Cardiac muscle cell (in vitro differentiated cells and primary cell): ENCODE results near the gene SNRPD3. TPM values are rescaled to one million over a fixed set of nuclear protein-coding genes. Genes with fewer than 3 reads are reported as not detected.

Source experiments
- DNase-seq, 2 donors: peaks; one replicate each; pipeline versions ENCODE4 v3.0.0 to v3.0.0-alpha.2; 2010 to 2017; ENCODE audit warnings: low read depth in 1 of 2, low spot score in 1 of 2
- H3K27ac ChIP-seq: fragments of 200-600 bp; sonication (generic); 2 replicates; pipeline ENCODE4 v1.5.1; 2016
- H3K27me3 ChIP-seq: fragments of 200-600 bp; sonication (generic); 2 replicates; pipeline ENCODE4 v1.6.0; 2016; ENCODE audit warnings: control low read depth
- H3K36me3 ChIP-seq: fragments of 200-600 bp; sonication (generic); 2 replicates; pipeline ENCODE4 v1.5.1; 2016; ENCODE audit warnings: control low read depth
- H3K4me1 ChIP-seq: fragments of 200-600 bp; sonication (generic); 2 replicates; pipeline ENCODE4 v1.8.1; 2017; ENCODE audit warnings: low read depth, mild to moderate bottlenecking, mixed run types
- H3K4me3 ChIP-seq: fragments of 200-600 bp; sonication (generic); 2 replicates; pipeline ENCODE4 v1.5.1; 2016; ENCODE audit warnings: mild to moderate bottlenecking
- H3K9me3 ChIP-seq: fragments of 200-600 bp; sonication (generic); 2 replicates; pipeline ENCODE4 v1.5.1; 2017; ENCODE audit warnings: low read depth, mild to moderate bottlenecking, control low read depth
- polyA plus RNA-seq: library from polyadenylated mRNA; unstranded; fragments of >200 nt; fragmentation: Nextera tagmentation; extraction: Ambion mirVana; gene quantifications from 2 replicates; pipeline ENCODE4 v1.2.1, GENCODE V29; 2016
- total RNA-seq: library from RNA; depleted of rRNA; stranded (reverse); fragments of >200 nt; gene quantifications from 2 replicates; pipeline ENCODE4 v1.2.3, GENCODE V29; 2016
- TF ChIP-seq, protein P1 (sequence below): IDR thresholded peaks from 2 replicates; pipeline ENCODE4 v1.5.1; 2012; ENCODE audit warnings: low read depth, mild to moderate bottlenecking, low read length

The SNRPD3 gene
- total and polyA plus RNA-seq, 2 experiments from 2014 or later = 119 to 222 TPM

GRCh38 chr22:24536089-24536488 lies 19.7 kb upstream of the SNRPD3 start:
- Histone ChIP-seq H3K27me3 (no peaks in the 10 kb centered on the region), H3K4me1 (no peaks in the 10 kb centered on the region), H3K4me3 (no peak overlapping the region), H3K36me3 (no peaks in the 10 kb centered on the region), H3K9me3 (no peaks in the 10 kb centered on the region), H3K27ac (no peak overlapping the region)
- no peak for DNase-seq
- TF ChIP-seq, protein P1, sequence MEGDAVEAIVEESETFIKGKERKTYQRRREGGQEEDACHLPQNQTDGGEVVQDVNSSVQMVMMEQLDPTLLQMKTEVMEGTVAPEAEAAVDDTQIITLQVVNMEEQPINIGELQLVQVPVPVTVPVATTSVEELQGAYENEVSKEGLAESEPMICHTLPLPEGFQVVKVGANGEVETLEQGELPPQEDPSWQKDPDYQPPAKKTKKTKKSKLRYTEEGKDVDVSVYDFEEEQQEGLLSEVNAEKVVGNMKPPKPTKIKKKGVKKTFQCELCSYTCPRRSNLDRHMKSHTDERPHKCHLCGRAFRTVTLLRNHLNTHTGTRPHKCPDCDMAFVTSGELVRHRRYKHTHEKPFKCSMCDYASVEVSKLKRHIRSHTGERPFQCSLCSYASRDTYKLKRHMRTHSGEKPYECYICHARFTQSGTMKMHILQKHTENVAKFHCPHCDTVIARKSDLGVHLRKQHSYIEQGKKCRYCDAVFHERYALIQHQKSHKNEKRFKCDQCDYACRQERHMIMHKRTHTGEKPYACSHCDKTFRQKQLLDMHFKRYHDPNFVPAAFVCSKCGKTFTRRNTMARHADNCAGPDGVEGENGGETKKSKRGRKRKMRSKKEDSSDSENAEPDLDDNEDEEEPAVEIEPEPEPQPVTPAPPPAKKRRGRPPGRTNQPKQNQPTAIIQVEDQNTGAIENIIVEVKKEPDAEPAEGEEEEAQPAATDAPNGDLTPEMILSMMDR = no peak

DNA sequence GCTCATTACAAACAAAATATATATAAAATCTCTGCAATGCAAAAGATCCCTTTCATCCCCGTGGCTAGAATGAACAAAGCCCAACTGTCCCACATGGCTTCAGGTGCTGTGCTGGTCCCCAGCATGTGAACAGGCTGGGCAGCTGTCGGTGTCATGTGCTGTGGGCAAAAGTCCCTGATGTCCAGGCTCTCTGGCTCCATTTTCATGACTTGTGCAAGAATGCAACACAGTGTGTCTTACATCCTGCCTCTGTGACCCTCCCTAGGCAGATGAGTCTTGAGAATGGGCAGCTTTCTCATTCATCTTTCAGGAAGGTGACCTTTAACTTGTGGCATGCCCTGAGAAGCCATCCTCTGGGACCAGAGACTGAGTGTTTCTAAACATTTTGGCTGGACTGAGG lies 15.3 kb upstream of the SNRPD3 start:
- H3K4me3 ChIP-seq = no peak overlapping the region
- H3K27ac ChIP-seq = no peak overlapping the region
- DNase-seq = no peak
- peaks cover 27% of the 10 kb centered on the region for H3K36me3 ChIP-seq
- TF ChIP-seq, protein P1 = no peak
- no peaks in the 10 kb centered on the region for H3K4me1 ChIP-seq
- H3K9me3 ChIP-seq = no peaks in the 10 kb centered on the region
- H3K27me3 ChIP-seq = no peaks in the 10 kb centered on the region

DNA sequence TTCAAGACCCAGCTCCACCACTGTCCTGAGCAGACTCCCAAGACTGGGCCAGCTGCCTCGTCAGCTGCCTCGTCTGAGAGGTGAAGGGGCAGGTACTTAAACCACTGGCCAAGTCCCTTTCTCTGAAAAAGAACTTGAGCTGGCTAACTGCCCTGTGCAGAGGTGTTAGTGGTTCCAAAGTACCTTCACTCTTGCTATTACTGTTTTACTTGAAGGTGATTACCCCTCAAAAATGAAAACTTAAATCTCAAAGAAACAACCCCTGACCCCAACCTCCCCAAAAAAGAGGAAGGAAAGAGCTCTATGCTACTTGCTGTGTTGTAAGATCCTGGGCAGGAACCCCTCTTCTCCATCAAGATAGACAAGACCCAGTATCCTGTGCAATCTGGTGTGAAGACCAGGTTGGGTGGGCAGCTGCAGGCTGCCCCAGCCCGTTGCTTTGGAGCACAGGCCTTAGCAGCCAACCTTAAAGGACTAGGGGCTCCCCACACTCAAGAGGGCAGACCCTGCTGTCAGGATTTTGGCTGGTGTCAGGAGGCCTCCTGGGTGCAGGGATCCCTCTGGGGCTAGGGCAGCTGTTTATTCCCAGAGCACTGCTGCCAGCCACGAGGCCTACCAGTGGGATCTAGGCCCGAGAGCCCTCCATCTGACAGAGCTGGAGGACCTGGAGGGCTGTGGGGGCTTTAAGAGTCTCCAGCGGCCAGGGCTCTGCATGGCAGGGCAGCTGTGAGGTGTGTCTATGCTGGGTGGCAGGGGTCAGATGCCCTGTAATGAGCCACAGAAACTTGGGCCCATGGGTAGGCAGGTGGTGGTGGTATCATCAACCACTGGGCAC lies 13.9 kb upstream of the SNRPD3 start:
- H3K4me1 ChIP-seq = no peaks in the 10 kb centered on the region
- H3K27me3 ChIP-seq = no peaks in the 10 kb centered on the region
- no peak overlapping the region for H3K4me3 ChIP-seq
- H3K9me3 ChIP-seq = no peaks in the 10 kb centered on the region
- peaks cover 27% of the 10 kb centered on the region for H3K36me3 ChIP-seq
- no peak overlapping the region for H3K27ac ChIP-seq
- DNase-seq = no peak
- TF ChIP-seq, protein P1 = no peak

- peaks cover 34% of the 10 kb centered on the region for H3K36me3 ChIP-seq
- DNase-seq = no peak
- H3K27ac ChIP-seq = no peak overlapping the region
Measured at GRCh38 chr22:24542641-24543040, 13.2 kb upstream of the SNRPD3 start.

DNA sequence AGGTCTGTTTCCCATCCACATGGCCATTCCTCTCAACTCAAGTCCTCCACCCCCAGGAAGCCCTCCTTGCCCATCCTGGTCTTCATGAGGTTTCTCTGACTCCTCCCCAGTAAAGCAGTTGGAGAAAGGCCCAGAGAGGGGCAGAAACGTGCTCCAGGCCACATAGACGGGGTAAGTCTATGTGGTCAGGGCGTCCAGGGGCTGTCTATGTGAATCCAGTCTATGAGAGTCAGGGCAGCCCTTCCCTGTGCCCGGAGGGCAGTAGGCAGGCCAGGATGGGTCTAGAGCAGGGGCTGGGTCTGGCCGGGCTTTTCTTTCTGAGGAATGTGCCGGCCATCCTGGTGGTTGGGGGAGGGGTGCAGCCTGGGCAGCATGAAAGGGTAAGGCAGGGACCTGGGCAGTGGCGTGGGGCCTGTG lies 12.6 kb upstream of the SNRPD3 start:
- no peaks in the 10 kb centered on the region for H3K4me1 ChIP-seq
- no peak overlapping the region for H3K27ac ChIP-seq
- DNase-seq = no peak
- H3K27me3 ChIP-seq = no peaks in the 10 kb centered on the region
- H3K36me3 ChIP-seq = peaks cover 38% of the 10 kb centered on the region
- no peak overlapping the region for H3K4me3 ChIP-seq
- TF ChIP-seq, protein P1 = no peak
- no peaks in the 10 kb centered on the region for H3K9me3 ChIP-seq

More at GRCh38 chr22:24542641-24543040, 13.2 kb upstream of the SNRPD3 start:
- H3K9me3 ChIP-seq = no peaks in the 10 kb centered on the region
- no peaks in the 10 kb centered on the region for H3K27me3 ChIP-seq
- TF ChIP-seq, protein P1 = no peak
- no peaks in the 10 kb centered on the region for H3K4me1 ChIP-seq
- H3K4me3 ChIP-seq = no peak overlapping the region
